Gastrocnemius medialis (tissue), 4 donors: ENCODE data around the gene PRSS57. TPM values are rescaled to one million over a fixed set of nuclear protein-coding genes. Genes with fewer than 3 reads are reported as not detected.

Experiments
- ATAC-seq, 2 donors: fragments of 150-250 bp; one replicate each; pipeline ENCODE4 v1.9.1; 2016
- DNase-seq, 2 donors: peaks; one replicate each; pipeline ENCODE4 v3.0.0-alpha.2; 2019
- H3K27ac ChIP-seq, 4 donors: fragments of 200-600 bp; sonication (generic); 1 replicate in 1 of 4; 2 replicates in 3 of 4; pipeline ENCODE4 v1.5.1; 2016 to 2018; ENCODE audit warnings: mild to moderate bottlenecking in 2 of 4, moderate library complexity in 1 of 4
- H3K27me3 ChIP-seq, 3 donors: fragments of 200-600 bp; sonication (generic) in 2 of 3; 1 replicate in 1 of 3; 2 replicates in 2 of 3; pipeline versions ENCODE4 v1.5.1 to v1.6.0; 2016 to 2019; ENCODE audit warnings: mild to moderate bottlenecking in 1 of 3, moderate library complexity in 1 of 3
- H3K36me3 ChIP-seq, 2 donors: fragments of 200-600 bp; sonication (generic) in 1 of 2; one replicate each; pipeline ENCODE4 v1.5.1; 2017 to 2018
- H3K4me1 ChIP-seq, 2 donors: fragments of 200-600 bp; sonication (generic) in 1 of 2; one replicate each; pipeline ENCODE4 v1.5.1; 2016 to 2017; ENCODE audit warnings: mild to moderate bottlenecking in 2 of 2
- H3K4me3 ChIP-seq, 4 donors: fragments of 200-600 bp; sonication (generic) in 3 of 4; 1 replicate in 1 of 4; 2 replicates in 3 of 4; pipeline ENCODE4 v1.5.1; 2016 to 2019; ENCODE audit warnings: mild to moderate bottlenecking in 2 of 4
- H3K9me3 ChIP-seq, 3 donors: fragments of 200-600 bp; sonication (generic) in 2 of 3; 1 replicate in 1 of 3; 2 replicates in 2 of 3; pipeline ENCODE4 v1.5.1; 2016 to 2019
- CTCF ChIP-seq, 5 experiments: fragments of 450-650 bp in 3 of 5; fragments of 200-600 bp in 2 of 5; sonication (generic) in 2 of 5; IDR thresholded peaks in 4 of 5; conservative IDR thresholded peaks in 1 of 5; 1 replicate in 4 of 5; 2 replicates in 1 of 5; pipeline ENCODE4 v1.5.1; 2016 to 2019; ENCODE audit warnings: antibody characterized with exemption in 5 of 5, mild to moderate bottlenecking in 3 of 5, moderate library complexity in 3 of 5
- POLR2A ChIP-seq, 2 donors: fragments of 450-650 bp; IDR thresholded peaks; one replicate each; pipeline ENCODE4 v1.6.1; 2017; ENCODE audit warnings: antibody characterized with exemption in 2 of 2, mild to moderate bottlenecking in 2 of 2, moderate library complexity in 2 of 2
- in situ Hi-C, 4 donors: fragments of 200-750 bp; cut with MboI; loops; one replicate each; pipeline versions ENCODE4 v1.15.0 to v1.8.0; 2017; ENCODE audit warnings: low sequenced_read_pairs in 4 of 4
- intact Hi-C: fragments of 100-400 bp; cut with DNase I; formaldehyde crosslinking; loops from one replicate; pipeline ENCODE4 v1.15.1; 2023; ENCODE audit warnings: low total_unique reads
- total RNA-seq, 4 donors: library from RNA; depleted of rRNA; stranded (reverse); fragments of >200 nt; gene quantifications; one replicate each; pipeline versions ENCODE4 v1.1.0 to v1.2.3, GENCODE V29; 2016

PRSS57 gene
- total RNA-seq, 4 donors from 2014 or later = not detected

GRCh38 chr19:687569-688166, 7.6 kb downstream of the PRSS57 start:
- no peak overlapping the region for H3K27ac ChIP-seq
- no peaks in the 10 kb centered on the region for H3K27me3 ChIP-seq
- in situ Hi-C loops (no loop called here), intact Hi-C loops (no loop called here)
- no peaks in the 10 kb centered on the region for H3K36me3 ChIP-seq
- H3K4me3 ChIP-seq = no peak overlapping the region
- DNase-seq = no peak
- no peak for ATAC-seq
- no peaks in the 10 kb centered on the region for H3K9me3 ChIP-seq
- TF ChIP-seq CTCF (IDR thresholded peaks at IDR 0.05 in 4 of 5, conservative IDR thresholded peaks at IDR 0.05 in 1 of 5) (no peak), POLR2A (IDR thresholded peaks at IDR 0.05) (no peak)
- no peaks in the 10 kb centered on the region for H3K4me1 ChIP-seq

- Histone ChIP-seq H3K27me3 (no peaks in the 10 kb centered on the region), H3K4me3 (no peak overlapping the region), H3K27ac (no peak overlapping the region), H3K36me3 (no peaks in the 10 kb centered on the region), H3K9me3 (no peaks in the 10 kb centered on the region), H3K4me1 (no peaks in the 10 kb centered on the region)
- ATAC-seq = no peak
- in situ Hi-C loops (no loop called here), intact Hi-C loops (no loop called here)
- TF ChIP-seq CTCF (IDR thresholded peaks at IDR 0.05 in 4 of 5, conservative IDR thresholded peaks at IDR 0.05 in 1 of 5) (no peak), POLR2A (IDR thresholded peaks at IDR 0.05) (no peak)
- no peak for DNase-seq
Measured at GRCh38 chr19:686589-687297, 8.5 kb downstream of the PRSS57 start.

- DNase-seq (no peak), ATAC-seq (no peak)
- Histone ChIP-seq H3K27me3 (no peaks in the 10 kb centered on the region), H3K4me1 (no peaks in the 10 kb centered on the region), H3K27ac (no peak overlapping the region), H3K9me3 (no peaks in the 10 kb centered on the region), H3K4me3 (no peak overlapping the region), H3K36me3 (no peaks in the 10 kb centered on the region)
- intact Hi-C loops (no loop called here), in situ Hi-C loops (no loop called here)
- TF ChIP-seq CTCF (IDR thresholded peaks at IDR 0.05 in 4 of 5, conservative IDR thresholded peaks at IDR 0.05 in 1 of 5) = no peak
- TF ChIP-seq POLR2A (IDR thresholded peaks at IDR 0.05) = no peak
Measured at GRCh38 chr19:685454-685931, 9.8 kb downstream of the PRSS57 start.

- peaks cover 0 to 10% of the 10 kb centered on the region in 2 donors for H3K4me1 ChIP-seq
- H3K27ac ChIP-seq = no peak overlapping the region
- H3K9me3 ChIP-seq = no peaks in the 10 kb centered on the region
- intact Hi-C loops = no loop called here
- no peak overlapping the region for H3K4me3 ChIP-seq
- TF ChIP-seq POLR2A (IDR thresholded peaks at IDR 0.05) = no peak
- no peak for TF ChIP-seq CTCF (IDR thresholded peaks at IDR 0.05 in 4 of 5, conservative IDR thresholded peaks at IDR 0.05 in 1 of 5)
- in situ Hi-C loops = no loop called here
- ATAC-seq (no peak), DNase-seq (no peak)
- no peaks in the 10 kb centered on the region for H3K36me3 ChIP-seq
- no peaks in the 10 kb centered on the region for H3K27me3 ChIP-seq
Measured at GRCh38 chr19:682678-683320, 12.5 kb downstream of the PRSS57 start.
